Activated T-helper 1 cell treated with anti-CD3 and anti-CD28 coated beads, Interleukin-12 subunit alpha, Interleukin-12 subunit beta, Interleukin-2, Interleukin-4 antibody, amounts not matched to agents 30 ng/mL and 10 ng/mL and 1 ng/mL, durations not matched to agents 14 hours and 24 hours and 36 hours (primary cell): Measurements from ENCODE around the gene ROBO2. TPM values are rescaled to one million over a fixed set of nuclear protein-coding genes. Genes with fewer than 3 reads are reported as not detected.

Experiments
- DNase-seq: peaks from one replicate; pipeline ENCODE4 v3.0.0; 2021; ENCODE audit warnings: low spot score
- H3K27ac Mint-ChIP-seq: one replicate; pipeline ENCODE4 v1.8.0; 2021; ENCODE audit warnings: mild to moderate bottlenecking, mixed read lengths
- H3K27me3 Mint-ChIP-seq: one replicate; pipeline ENCODE4 v1.8.0; 2022; ENCODE audit warnings: mild to moderate bottlenecking, moderate library complexity, mixed read lengths; ENCODE audit not compliant: insufficient read depth
- H3K36me3 Mint-ChIP-seq: one replicate; pipeline ENCODE4 v1.8.0; 2021; ENCODE audit warnings: low read depth, mixed read lengths
- H3K4me1 Mint-ChIP-seq: one replicate; pipeline ENCODE4 v1.8.0; 2021; ENCODE audit warnings: low read depth, mixed read lengths
- H3K4me3 Mint-ChIP-seq: one replicate; pipeline ENCODE4 v1.8.0; 2021; ENCODE audit warnings: mild to moderate bottlenecking, moderate library complexity, mixed read lengths
- H3K9me3 Mint-ChIP-seq: one replicate; pipeline ENCODE4 v1.8.0; 2021; ENCODE audit warnings: mixed read lengths
- intact Hi-C: fragments of 100-400 bp; cut with micrococcal nuclease; formaldehyde crosslinking; loops from one replicate; pipeline ENCODE4 v1.15.1; 2024
- total RNA-seq: library from RNA; stranded (reverse); gene quantifications from 2 replicates; pipeline ENCODE4 v1.2.3, GENCODE V29; 2022

The ROBO2 gene
- total RNA-seq, 1 donor from 2014 or later: not detected

- intact Hi-C loops: no loop called here
- no peak for DNase-seq
Observed at GRCh38 chr3:77038930-77039605, 831 bp upstream of the ROBO2 start.

GRCh38 chr3:77040216-77040615 lies 317 bp downstream of the ROBO2 start:
- no peaks in the 10 kb centered on the region for H3K4me1 Mint-ChIP-seq
- H3K36me3 Mint-ChIP-seq: peaks cover 1% of the 10 kb centered on the region
- DNase-seq: no peak
- H3K9me3 Mint-ChIP-seq: no peaks in the 10 kb centered on the region
- H3K27me3 Mint-ChIP-seq: peaks cover 27% of the 10 kb centered on the region
- no peak overlapping the region for H3K4me3 Mint-ChIP-seq
- H3K27ac Mint-ChIP-seq: no peak overlapping the region
- intact Hi-C loops: no loop called here

More at GRCh38 chr3:77038930-77039605, 831 bp upstream of the ROBO2 start:
- Mint-ChIP-seq H3K27me3 (peaks cover 27% of the 10 kb centered on the region), H3K27ac (no peak overlapping the region), H3K4me1 (no peaks in the 10 kb centered on the region), H3K4me3 (no peak overlapping the region), H3K36me3 (peaks cover 1% of the 10 kb centered on the region), H3K9me3 (no peaks in the 10 kb centered on the region)

- H3K27ac Mint-ChIP-seq: no peak overlapping the region
- H3K36me3 Mint-ChIP-seq: peaks cover 1% of the 10 kb centered on the region
- DNase-seq: no peak
- no peaks in the 10 kb centered on the region for H3K9me3 Mint-ChIP-seq
- no peak overlapping the region for H3K4me3 Mint-ChIP-seq
- no peaks in the 10 kb centered on the region for H3K4me1 Mint-ChIP-seq
- intact Hi-C loops: no loop called here
- H3K27me3 Mint-ChIP-seq: peaks cover 27% of the 10 kb centered on the region
Observed at GRCh38 chr3:77040926-77041722, 1.2 kb downstream of the ROBO2 start.

- Mint-ChIP-seq H3K4me1 (no peaks in the 10 kb centered on the region), H3K36me3 (peaks cover 1% of the 10 kb centered on the region), H3K27me3 (peaks cover 27% of the 10 kb centered on the region), H3K27ac (no peak overlapping the region), H3K9me3 (peaks cover 1% of the 10 kb centered on the region), H3K4me3 (no peak overlapping the region)
- DNase-seq: no peak
- intact Hi-C loops: no loop called here
Observed at GRCh38 chr3:77041811-77042210, 1.9 kb downstream of the ROBO2 start.

GRCh38 chr3:77042343-77042742 lies 2.4 kb downstream of the ROBO2 start:
- intact Hi-C loops: no loop called here
- DNase-seq: no peak
- H3K27ac Mint-ChIP-seq: no peak overlapping the region
- peaks cover 1% of the 10 kb centered on the region for H3K36me3 Mint-ChIP-seq
- H3K9me3 Mint-ChIP-seq: peaks cover 3% of the 10 kb centered on the region
- H3K4me1 Mint-ChIP-seq: no peaks in the 10 kb centered on the region
- peaks cover 27% of the 10 kb centered on the region for H3K27me3 Mint-ChIP-seq
- H3K4me3 Mint-ChIP-seq: no peak overlapping the region

- Mint-ChIP-seq H3K4me1 (no peaks in the 10 kb centered on the region), H3K4me3 (no peak overlapping the region), H3K27ac (no peak overlapping the region), H3K36me3 (peaks cover 1% of the 10 kb centered on the region), H3K9me3 (peaks cover 3% of the 10 kb centered on the region), H3K27me3 (peaks cover 21% of the 10 kb centered on the region)
- no peak for DNase-seq
- intact Hi-C loops: no loop called here
Observed at GRCh38 chr3:77042882-77043281, 3.0 kb downstream of the ROBO2 start.

GRCh38 chr3:77045686-77046085 lies 5.8 kb downstream of the ROBO2 start:
- intact Hi-C loops: no loop called here
- peaks cover 3% of the 10 kb centered on the region for H3K9me3 Mint-ChIP-seq
- H3K4me1 Mint-ChIP-seq: no peaks in the 10 kb centered on the region
- H3K36me3 Mint-ChIP-seq: no peaks in the 10 kb centered on the region
- no peak overlapping the region for H3K4me3 Mint-ChIP-seq
- no peak for DNase-seq
- no peak overlapping the region for H3K27ac Mint-ChIP-seq
- peaks cover 3% of the 10 kb centered on the region for H3K27me3 Mint-ChIP-seq

GRCh38 chr3:77048186-77048585 lies 8.3 kb downstream of the ROBO2 start:
- Mint-ChIP-seq H3K36me3 (no peaks in the 10 kb centered on the region), H3K4me3 (no peak overlapping the region), H3K27ac (no peak overlapping the region), H3K9me3 (peaks cover 3% of the 10 kb centered on the region), H3K27me3 (no peaks in the 10 kb centered on the region), H3K4me1 (no peaks in the 10 kb centered on the region)
- intact Hi-C loops: no loop called here
- DNase-seq: no peak

GRCh38 chr3:77051591-77051990 lies 11.7 kb downstream of the ROBO2 start:
- Mint-ChIP-seq H3K27ac (no peak overlapping the region), H3K36me3 (no peaks in the 10 kb centered on the region), H3K4me3 (no peak overlapping the region), H3K9me3 (peaks cover 6% of the 10 kb centered on the region), H3K27me3 (no peaks in the 10 kb centered on the region), H3K4me1 (no peaks in the 10 kb centered on the region)
- DNase-seq: no peak
- intact Hi-C loops: no loop called here

GRCh38 chr3:77052051-77052501 lies 12.2 kb downstream of the ROBO2 start:
- Mint-ChIP-seq H3K9me3 (peaks cover 4% of the 10 kb centered on the region), H3K4me1 (no peaks in the 10 kb centered on the region), H3K4me3 (no peak overlapping the region), H3K36me3 (no peaks in the 10 kb centered on the region), H3K27me3 (no peaks in the 10 kb centered on the region), H3K27ac (no peak overlapping the region)
- no peak for DNase-seq
- intact Hi-C loops: no loop called here

- Mint-ChIP-seq H3K9me3 (peaks cover 4% of the 10 kb centered on the region), H3K4me1 (no peaks in the 10 kb centered on the region), H3K27ac (no peak overlapping the region), H3K4me3 (no peak overlapping the region), H3K36me3 (no peaks in the 10 kb centered on the region), H3K27me3 (no peaks in the 10 kb centered on the region)
- intact Hi-C loops: no loop called here
- DNase-seq: no peak
Observed at GRCh38 chr3:77052733-77053670, 13.1 kb downstream of the ROBO2 start.

- Mint-ChIP-seq H3K4me1 (no peaks in the 10 kb centered on the region), H3K27ac (no peak overlapping the region), H3K9me3 (peaks cover 4% of the 10 kb centered on the region), H3K36me3 (no peaks in the 10 kb centered on the region), H3K27me3 (no peaks in the 10 kb centered on the region), H3K4me3 (no peak overlapping the region)
- intact Hi-C loops: no loop called here
- no peak for DNase-seq
Observed at GRCh38 chr3:77053795-77054194, 13.9 kb downstream of the ROBO2 start.
